Left renal cortex interstitium (tissue), 4 donors: ENCODE data around the gene NLGN1. TPM values are rescaled to one million over a fixed set of nuclear protein-coding genes. Genes with fewer than 3 reads are reported as not detected.

Experiments used
- DNase-seq, 4 donors: peaks; one replicate each; pipeline ENCODE4 v3.0.0-alpha.2; 2013; ENCODE audit warnings: low read depth in 4 of 4, low spot score in 2 of 4, missing footprints in 1 of 4
- polyA plus RNA-seq, 4 donors: library from polyadenylated mRNA; unstranded; fragments of 120-200 nt; gene quantifications; one replicate each; pipeline ENCODE4 v1.2.1, GENCODE V29; 2013; ENCODE audit not compliant: insufficient read length in 4 of 4

Gene NLGN1
- polyA plus RNA-seq, 4 donors, result 1.7 to 3.9 (median 2.8) TPM

- no peak for DNase-seq
Observed at GRCh38 chr3:174303907-174304560, 906.5 kb downstream of the NLGN1 start.

DNA sequence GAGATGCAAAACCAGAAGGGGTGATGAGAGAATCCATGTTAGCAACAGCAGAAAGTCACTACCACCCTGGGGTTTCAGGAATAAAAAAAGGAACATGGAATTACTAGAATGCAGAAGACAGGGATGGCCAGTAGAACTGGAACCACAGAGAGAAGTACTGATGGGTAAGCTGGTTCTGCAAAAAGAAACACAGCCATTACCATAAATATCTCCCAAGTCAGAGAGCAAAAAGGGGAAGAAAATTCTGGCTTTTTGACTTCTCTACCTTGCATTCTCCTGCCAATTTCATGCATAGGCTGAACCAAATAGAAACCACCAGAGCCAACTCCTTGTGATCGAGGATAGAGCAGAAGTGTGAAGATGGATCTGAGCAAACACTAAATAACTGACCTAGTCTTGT is 911.2 kb downstream of the NLGN1 start:
- DNase-seq, result no peak

GRCh38 chr3:174310475-174310983 is 913.0 kb downstream of the NLGN1 start:
- no peak for DNase-seq

GRCh38 chr3:174315225-174315624 is 917.7 kb downstream of the NLGN1 start:
- DNase-seq, result no peak

DNA sequence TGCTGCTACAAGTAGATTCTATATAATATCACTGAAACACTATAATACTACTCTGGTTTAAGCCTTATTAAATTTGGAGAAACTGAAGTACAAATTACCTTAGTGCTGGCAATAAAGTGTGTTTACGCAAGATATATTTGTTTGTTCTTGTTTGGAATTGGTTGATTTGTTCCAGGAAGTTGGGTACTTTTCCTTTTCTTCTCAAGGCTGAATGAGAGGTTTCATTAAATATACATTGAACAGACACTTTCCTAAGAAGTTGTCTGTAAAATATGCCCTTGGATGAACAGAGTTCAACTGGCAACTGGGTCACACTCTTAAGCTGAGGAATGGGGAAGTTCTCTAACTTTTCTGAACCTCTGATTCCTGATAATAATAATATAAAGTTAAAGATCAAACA is 919.5 kb downstream of the NLGN1 start:
- no peak for DNase-seq

DNA sequence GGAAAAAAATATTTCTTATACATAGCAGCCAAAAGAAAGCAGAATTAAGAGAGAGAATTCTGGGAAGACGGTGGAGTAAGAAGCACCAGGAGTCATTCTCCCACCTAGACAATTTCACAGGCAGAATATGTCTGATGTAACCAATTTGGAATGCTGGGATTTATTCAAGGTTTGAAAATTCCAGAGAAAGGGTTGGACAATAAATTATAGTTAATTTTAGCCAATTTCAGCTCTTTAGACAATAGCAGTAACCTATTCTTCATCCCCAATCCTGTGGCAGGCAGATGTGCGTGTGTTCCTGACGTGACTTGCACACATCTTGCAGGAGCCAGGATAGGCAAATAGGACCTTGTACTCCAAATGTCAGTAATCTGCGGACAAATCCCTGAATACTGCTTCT is 920.6 kb downstream of the NLGN1 start:
- no peak for DNase-seq

- DNase-seq, result no peak
Observed at GRCh38 chr3:174321548-174321947, 924.0 kb downstream of the NLGN1 start.

DNA sequence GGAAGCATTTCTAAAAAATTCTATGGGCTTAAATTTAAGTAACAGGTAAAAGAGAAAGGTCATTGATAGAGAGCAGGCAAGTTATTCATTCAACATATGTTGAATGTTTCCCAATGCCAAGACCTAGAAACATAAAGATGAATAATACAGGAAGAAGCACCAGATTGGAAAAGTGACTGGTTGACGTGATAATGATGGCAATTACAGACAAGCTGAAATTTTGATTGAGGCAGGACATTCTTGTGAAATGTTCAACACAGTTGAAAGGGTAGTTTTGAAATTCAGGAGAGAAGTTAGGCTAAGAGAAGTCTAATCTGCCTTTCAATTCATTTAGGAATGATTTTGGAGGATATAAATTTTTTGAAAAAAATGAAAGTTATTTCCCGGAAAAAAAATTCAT is 925.2 kb downstream of the NLGN1 start:
- DNase-seq, result no peak

- DNase-seq, result no peak
Observed at GRCh38 chr3:174325171-174325570, 927.6 kb downstream of the NLGN1 start.

DNA sequence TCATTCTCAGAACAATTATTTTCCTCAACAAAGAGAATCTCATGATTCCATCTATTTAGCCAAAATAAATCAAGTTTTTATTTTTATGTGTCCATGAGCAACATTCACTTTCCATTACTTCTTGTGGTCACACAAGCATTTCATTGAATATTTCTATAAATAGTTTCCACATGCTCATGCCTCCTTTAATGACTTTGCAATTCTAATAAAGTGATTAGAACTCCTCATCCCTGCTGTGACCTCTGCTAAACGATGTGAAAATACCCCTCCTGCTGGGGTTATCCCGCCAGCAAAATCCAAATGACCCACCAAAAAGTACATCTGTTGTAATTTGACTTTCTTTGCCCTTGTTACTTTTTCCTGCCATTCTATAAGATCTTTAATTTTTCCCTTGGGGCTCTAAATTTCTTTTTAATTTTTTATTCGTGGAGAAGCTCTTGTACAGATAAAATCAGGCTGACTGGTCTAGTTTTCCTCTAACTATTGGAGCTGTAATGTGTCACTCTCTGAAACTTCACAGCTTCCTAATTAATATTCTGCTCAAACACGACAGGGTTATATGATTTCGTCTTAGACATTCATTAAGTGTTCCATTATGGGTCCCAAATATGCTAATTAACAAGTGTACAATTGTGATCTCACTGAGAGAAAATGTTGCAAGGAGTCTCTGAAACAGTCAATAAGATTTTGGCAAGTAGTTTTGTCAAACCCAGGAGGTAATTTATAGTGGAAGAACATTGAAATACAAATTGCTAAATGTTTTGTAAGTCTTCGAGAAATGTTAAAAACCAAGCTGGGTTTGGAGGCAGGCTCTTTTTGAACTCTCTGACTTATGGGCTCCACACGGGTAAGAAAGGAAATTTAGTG is 928.5 kb downstream of the NLGN1 start:
- no peak for DNase-seq

DNA sequence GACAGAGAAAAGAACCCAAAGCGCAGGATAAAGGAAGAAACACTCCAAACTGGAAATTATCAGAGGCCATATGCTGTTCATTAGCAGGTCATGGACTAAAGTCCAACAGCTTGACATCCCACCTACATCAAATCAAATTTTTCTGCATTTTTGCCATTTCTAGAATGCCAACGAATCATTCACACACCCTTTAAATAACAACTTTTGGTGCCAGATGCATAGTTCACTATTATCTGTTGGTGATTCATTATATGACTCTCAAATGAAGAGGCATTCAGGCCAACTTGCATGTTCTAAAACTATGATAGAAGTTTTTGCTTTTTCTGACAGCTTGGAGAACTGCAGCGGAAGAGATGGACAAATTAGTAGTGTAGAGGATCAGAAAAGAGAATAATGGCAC is 931.8 kb downstream of the NLGN1 start:
- DNase-seq, result no peak

DNA sequence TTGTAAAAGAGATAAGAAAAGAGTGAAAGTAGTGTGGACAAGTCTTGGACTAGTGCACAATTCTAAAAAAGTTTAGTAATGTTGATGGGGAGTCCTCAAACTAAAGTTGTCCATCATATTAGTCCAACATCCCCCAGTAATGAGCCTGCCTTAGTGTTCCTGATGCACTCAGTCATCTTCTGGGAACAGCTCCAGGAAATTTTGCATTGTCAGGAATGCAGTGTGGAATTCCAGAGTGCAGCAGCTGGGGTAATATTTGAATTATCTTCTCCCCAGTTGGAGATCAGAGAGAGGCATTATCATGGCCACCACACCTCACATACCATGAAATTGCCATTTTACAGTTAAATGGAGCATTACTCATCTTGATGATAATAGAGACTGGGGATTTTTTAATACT is 932.8 kb downstream of the NLGN1 start:
- DNase-seq, result no peak

DNA sequence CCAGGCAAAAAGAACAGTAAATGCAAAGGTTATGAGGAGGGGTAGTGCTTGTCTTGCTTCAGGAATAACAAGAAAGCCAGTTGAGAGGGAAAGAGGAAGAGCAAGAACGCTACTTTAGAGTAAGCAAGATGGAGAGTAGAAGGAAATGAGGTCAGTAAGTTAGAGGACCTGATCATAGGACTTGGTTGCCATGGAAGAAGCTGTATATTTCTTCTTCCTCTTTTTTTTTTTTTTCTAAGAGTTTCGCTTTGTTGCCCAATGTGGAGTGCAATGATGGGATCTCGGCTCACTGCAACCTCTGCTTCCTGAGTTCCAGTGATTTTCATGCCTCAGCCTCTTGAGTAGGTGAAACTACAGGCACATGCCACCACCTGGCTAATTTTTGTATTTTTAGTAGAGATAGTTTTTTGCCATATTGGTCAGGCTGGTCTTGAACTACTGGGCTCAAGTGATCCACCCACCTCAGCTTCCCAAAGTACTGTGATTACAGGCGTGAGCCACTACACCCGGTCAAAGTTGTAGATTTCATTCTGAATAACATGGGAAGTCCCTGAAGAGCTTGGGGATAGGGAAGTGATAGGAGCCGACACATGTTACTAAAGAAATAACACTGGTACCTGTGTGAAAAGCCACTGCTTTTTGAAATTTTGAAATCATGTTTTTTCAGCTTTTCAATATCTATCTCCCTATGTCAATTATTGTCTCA is 933.7 kb downstream of the NLGN1 start:
- no peak for DNase-seq

DNA sequence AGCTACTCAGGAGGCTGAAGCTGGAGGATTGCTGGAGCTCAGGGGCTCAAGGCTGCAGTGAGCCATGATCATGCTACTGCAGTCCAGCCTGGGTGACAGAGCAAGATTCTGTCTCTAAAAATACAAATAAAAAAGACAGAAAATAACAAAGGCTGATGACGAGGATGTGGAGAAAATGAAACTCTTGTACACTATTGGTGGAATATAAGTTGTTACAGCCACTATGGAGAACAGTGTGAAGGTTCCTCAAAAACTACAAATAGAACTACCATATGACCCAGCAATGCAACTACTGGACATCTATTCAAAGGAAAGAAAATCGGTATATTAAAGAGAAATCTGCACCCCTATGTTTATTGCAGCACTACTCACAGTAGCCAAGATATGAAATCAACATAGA is 934.8 kb downstream of the NLGN1 start:
- DNase-seq, result no peak

- DNase-seq, result no peak
Observed at GRCh38 chr3:174333640-174334039, 936.1 kb downstream of the NLGN1 start.

- DNase-seq, result no peak
Observed at GRCh38 chr3:174334111-174334510, 936.6 kb downstream of the NLGN1 start.

DNA sequence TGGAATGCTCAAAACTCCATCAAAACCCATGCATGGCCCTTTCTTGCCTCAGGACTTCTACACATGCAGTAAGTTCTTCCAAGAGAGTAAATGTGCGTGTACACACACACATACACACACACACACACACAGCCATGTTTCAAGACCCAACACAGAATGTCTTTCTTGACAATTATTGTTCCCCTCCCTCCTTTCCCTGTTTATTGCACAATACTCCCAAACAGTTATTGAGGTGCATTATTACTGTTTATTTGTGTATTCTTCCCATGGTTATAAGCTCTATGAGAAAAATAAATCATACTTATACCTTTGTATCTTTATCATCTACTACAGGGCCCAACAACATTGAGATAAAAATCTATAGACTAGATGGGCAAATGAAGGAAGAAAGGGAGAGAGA is 937.8 kb downstream of the NLGN1 start:
- DNase-seq, result no peak

DNA sequence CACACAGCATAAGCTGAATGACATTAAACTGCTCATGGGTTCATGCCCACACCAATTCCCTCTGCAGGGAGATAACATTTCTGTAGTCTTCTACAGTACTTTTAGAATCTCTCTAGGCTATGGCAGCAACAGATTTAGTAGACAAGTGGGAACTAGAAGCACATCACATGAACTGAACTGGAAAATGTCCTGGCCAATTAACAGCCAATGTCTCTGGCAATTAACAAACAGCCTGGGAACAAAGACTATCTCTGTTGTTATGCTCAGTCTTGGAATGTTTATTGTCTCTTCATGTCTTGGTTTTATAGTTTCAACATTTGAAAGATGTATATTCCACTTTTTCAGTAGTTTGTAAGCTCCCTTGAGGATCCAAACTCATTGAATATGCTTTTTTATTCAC is 938.4 kb downstream of the NLGN1 start:
- DNase-seq, result no peak
